HL-60 (cell line): Measurements from ENCODE around the gene AOPEP.
"Not testable (repeated sequence)": the region's sequence is repeated elsewhere in the genome, so short reads cannot be mapped to it uniquely, and the experiment has no call there.

Source experiments
- DNase-seq, 2 experiments: peaks; one replicate each; pipeline ENCODE4 v3.0.0-alpha.2; 2010 to 2020; ENCODE audit warnings: low read depth in 1 of 2, low spot score in 1 of 2
- H3K27ac ChIP-seq: fragments of 250-450 bp; sonication (Bioruptor Pico); replicated peaks from 2 replicates; pipeline ENCODE4 v1.5.1; 2020; ENCODE audit warnings: mild to moderate bottlenecking, moderate library complexity
- H3K27me3 ChIP-seq: fragments of 250-450 bp; sonication (Bioruptor Pico); 2 replicates; pipeline ENCODE4 v1.5.1; 2021; ENCODE audit warnings: mild to moderate bottlenecking, moderate library complexity; ENCODE audit not compliant: insufficient read depth, poor library complexity, severe bottlenecking
- H3K4me3 ChIP-seq: replicated peaks from 2 replicates; pipeline ENCODE4 v1.5.1; 2011; ENCODE audit warnings: mild to moderate bottlenecking, control low read depth, low read length; ENCODE audit not compliant: insufficient read depth
- GABPA ChIP-seq: IDR thresholded peaks from 2 replicates; pipeline ENCODE4 v1.6.1; 2012; ENCODE audit warnings: low read depth
- POLR2AphosphoS5 ChIP-seq: IDR thresholded peaks from 2 replicates; pipeline ENCODE4 v1.6.1; 2012; ENCODE audit warnings: low read depth
- SPI1 ChIP-seq: IDR thresholded peaks from 2 replicates; pipeline ENCODE4 v1.6.1; 2012; ENCODE audit warnings: low read depth, mild to moderate bottlenecking, borderline replicate concordance
- TF ChIP-seq, protein P1 (sequence below): IDR thresholded peaks from one replicate; pipeline ENCODE4 v1.5.1; 2011; ENCODE audit warnings: low read length, control low read depth, inconsistent platforms; ENCODE audit not compliant: insufficient read depth
- TF ChIP-seq, protein P2 (sequence below): IDR thresholded peaks from 2 replicates; pipeline ENCODE4 v1.6.1; 2012; ENCODE audit warnings: low read depth; ENCODE audit not compliant: insufficient replicate concordance

Gene AOPEP

DNA sequence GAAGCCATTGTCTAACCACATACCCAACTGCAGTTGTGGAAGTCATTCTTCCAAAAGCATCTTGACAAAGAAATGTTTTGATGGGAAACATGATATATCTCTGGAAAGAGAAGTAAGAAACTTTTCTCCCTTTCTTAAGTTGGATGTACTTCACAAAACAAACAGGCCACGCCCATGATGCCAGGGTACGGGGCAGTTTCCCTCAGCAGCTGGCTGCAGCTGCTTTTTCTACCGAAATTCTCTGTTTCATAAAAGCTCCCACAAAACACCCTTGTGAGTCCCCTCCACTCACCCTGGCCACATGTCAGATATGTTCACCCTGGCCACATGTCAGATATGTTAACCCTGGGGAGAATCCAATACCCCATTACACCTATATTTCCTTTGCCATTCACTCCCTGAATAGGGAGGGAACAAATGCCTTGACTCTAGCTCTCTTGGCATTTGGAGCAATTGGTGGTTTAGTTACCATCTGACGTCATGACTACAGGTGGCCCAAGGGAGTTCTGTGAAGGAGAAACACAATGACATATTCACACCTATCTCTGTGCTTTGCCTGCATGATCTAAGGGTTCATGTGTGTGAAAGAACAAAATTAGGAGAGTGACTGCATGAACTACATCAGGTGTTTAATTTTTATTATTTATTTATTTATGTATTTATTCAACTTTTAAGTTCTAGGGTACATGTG lies 103.0 kb downstream of the AOPEP start:
- Histone ChIP-seq H3K27ac (no peak overlapping the region), H3K4me3 (no peak overlapping the region), H3K27me3 (no peaks in the 10 kb centered on the region)
- DNase-seq, result no peak
- no peak for TF ChIP-seq GABPA
- no peak for TF ChIP-seq POLR2AphosphoS5
- TF ChIP-seq SPI1, result no peak
- TF ChIP-seq, protein P1, sequence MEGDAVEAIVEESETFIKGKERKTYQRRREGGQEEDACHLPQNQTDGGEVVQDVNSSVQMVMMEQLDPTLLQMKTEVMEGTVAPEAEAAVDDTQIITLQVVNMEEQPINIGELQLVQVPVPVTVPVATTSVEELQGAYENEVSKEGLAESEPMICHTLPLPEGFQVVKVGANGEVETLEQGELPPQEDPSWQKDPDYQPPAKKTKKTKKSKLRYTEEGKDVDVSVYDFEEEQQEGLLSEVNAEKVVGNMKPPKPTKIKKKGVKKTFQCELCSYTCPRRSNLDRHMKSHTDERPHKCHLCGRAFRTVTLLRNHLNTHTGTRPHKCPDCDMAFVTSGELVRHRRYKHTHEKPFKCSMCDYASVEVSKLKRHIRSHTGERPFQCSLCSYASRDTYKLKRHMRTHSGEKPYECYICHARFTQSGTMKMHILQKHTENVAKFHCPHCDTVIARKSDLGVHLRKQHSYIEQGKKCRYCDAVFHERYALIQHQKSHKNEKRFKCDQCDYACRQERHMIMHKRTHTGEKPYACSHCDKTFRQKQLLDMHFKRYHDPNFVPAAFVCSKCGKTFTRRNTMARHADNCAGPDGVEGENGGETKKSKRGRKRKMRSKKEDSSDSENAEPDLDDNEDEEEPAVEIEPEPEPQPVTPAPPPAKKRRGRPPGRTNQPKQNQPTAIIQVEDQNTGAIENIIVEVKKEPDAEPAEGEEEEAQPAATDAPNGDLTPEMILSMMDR, result no peak
- TF ChIP-seq, protein P2, sequence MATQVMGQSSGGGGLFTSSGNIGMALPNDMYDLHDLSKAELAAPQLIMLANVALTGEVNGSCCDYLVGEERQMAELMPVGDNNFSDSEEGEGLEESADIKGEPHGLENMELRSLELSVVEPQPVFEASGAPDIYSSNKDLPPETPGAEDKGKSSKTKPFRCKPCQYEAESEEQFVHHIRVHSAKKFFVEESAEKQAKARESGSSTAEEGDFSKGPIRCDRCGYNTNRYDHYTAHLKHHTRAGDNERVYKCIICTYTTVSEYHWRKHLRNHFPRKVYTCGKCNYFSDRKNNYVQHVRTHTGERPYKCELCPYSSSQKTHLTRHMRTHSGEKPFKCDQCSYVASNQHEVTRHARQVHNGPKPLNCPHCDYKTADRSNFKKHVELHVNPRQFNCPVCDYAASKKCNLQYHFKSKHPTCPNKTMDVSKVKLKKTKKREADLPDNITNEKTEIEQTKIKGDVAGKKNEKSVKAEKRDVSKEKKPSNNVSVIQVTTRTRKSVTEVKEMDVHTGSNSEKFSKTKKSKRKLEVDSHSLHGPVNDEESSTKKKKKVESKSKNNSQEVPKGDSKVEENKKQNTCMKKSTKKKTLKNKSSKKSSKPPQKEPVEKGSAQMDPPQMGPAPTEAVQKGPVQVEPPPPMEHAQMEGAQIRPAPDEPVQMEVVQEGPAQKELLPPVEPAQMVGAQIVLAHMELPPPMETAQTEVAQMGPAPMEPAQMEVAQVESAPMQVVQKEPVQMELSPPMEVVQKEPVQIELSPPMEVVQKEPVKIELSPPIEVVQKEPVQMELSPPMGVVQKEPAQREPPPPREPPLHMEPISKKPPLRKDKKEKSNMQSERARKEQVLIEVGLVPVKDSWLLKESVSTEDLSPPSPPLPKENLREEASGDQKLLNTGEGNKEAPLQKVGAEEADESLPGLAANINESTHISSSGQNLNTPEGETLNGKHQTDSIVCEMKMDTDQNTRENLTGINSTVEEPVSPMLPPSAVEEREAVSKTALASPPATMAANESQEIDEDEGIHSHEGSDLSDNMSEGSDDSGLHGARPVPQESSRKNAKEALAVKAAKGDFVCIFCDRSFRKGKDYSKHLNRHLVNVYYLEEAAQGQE, result no peak

GRCh38 chr9:94830071-94830604 lies 103.6 kb downstream of the AOPEP start:
- not testable (repeated sequence) for H3K4me3 ChIP-seq

DNA sequence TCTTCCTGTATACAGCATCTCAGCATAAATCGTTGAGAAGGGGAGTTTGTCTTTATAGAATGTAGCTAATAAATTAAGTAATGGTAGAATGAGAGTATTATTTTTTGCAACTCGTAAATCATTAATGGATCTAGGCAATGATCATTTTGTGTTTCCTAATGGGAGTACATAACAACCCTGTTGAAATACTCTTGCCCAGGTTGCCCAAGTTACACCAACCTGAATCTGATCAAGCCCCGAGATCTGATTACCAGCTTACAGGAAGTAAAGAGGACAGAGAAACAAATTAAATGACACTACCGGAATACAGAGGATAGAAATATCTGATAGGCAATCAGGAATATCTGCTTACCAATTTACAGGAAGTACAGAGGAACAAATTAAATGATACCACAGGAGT lies 107.3 kb downstream of the AOPEP start:
- DNase-seq, result no peak
- TF ChIP-seq POLR2AphosphoS5 (no peak), GABPA (no peak), SPI1 (no peak)
- TF ChIP-seq, protein P1, result no peak
- TF ChIP-seq, protein P2, result no peak
- Histone ChIP-seq H3K27me3 (no peaks in the 10 kb centered on the region), H3K4me3 (no peak overlapping the region), H3K27ac (no peak overlapping the region)

More at GRCh38 chr9:94830071-94830604, 103.6 kb downstream of the AOPEP start:
- H3K27me3 ChIP-seq, DNase-seq, H3K27ac ChIP-seq: not testable (repeated sequence)

GRCh38 chr9:94837404-94837803 lies 110.9 kb downstream of the AOPEP start:
- Histone ChIP-seq H3K27me3 (no peaks in the 10 kb centered on the region), H3K4me3 (no peak overlapping the region), H3K27ac (no peak overlapping the region)
- no peak for DNase-seq
- TF ChIP-seq, protein P1, result no peak
- TF ChIP-seq, protein P2, result no peak
- TF ChIP-seq SPI1 (no peak), POLR2AphosphoS5 (no peak), GABPA (no peak)
